ENCODE results near the gene ZNF165. TPM values are rescaled to one million over a fixed set of nuclear protein-coding genes. Genes with fewer than 3 reads are reported as not detected.

ZNF165 gene
- total and polyA plus RNA-seq, 2 of the 13 experiments (the other 11 are each of a cell fraction or from before 2014, with no cell fraction given) = 0.58 to 8.6 TPM

DNA sequence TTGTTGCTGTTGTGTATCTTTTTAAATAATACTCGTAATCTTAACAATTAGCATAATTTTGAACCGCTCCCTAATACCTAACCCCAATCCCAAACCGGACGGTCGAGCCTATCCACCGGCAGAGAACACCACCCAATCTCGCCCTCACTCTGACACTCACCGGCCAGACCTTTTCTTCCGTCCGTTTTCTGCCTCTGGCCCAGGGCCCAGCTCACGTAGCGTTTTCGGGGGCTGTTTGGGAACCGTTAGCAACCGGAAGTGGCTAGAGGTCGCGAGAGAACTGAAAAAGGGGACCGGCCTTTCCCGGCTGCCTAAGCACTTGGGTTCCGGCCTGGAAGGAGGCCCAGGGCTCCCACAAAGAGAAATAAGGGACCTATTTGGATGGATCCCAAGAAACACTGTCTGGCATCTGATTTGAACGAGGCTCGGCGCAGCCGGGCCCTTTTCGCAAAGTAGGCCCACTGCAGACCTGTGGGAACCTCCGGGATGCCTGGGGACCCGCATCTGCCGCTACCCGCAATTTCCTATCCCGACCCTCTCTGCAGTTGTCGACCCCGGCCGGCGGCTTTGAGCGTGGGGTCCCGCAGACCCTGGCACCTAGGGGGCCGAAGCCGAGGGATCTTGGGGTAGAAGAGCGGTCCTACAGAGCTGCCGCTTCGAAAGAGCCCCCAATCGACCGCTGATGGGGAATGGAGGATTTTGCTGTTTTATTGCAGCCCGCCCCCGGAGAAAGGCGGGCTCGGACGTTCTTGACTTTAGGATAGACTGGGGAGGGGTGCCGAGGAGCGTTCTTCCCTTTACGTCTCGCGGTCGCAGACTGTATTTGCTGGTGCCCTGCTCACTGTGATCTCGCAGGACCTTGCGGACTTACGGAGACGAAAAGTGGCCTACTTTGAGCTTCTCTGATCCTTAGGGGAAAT, 56.5 kb downstream of the ZNF165 start (continued):
- no peak for TF ChIP-seq ZNF234 (CRISPR knock-in tag; conservative IDR thresholded peaks at IDR 0.05)
- peak; percentile 87 for TF ChIP-seq GMEB1 (CRISPR knock-in tag; IDR thresholded peaks at IDR 0.05; ENCODE audit: borderline replicate concordance)
- TF ChIP-seq ZNF225 (CRISPR knock-in tag; IDR thresholded peaks at IDR 0.05) = peak; percentile 72
- peak; percentile 99 for TF ChIP-seq POGZ (CRISPR knock-in tag; IDR thresholded peaks at IDR 0.05)
- peak; percentile 25; the same call in 1 of the 2 replicates for TF ChIP-seq ZNF281 (CRISPR knock-in tag; IDR thresholded peaks at IDR 0.05; ENCODE audit: borderline replicate concordance)
- no peak for TF ChIP-seq IRF1 (CRISPR knock-in tag; IDR thresholded peaks at IDR 0.05; ENCODE audit: low read depth)
- TF ChIP-seq ZNF746 (CRISPR knock-in tag; IDR thresholded peaks at IDR 0.05) = no peak
- 0 out of 2 replicates have a peak, but pooled peaks have one; percentile 78 for TF ChIP-seq ZNF83 (CRISPR knock-in tag; IDR thresholded peaks at IDR 0.05; ENCODE audit: borderline replicate concordance)
- peak; percentile 90; the same call in 1 of the 2 replicates for TF ChIP-seq NFKB2 (CRISPR knock-in tag; IDR thresholded peaks at IDR 0.05; ENCODE audit: borderline replicate concordance)
- no peak for TF ChIP-seq MTF1 (CRISPR knock-in tag; IDR thresholded peaks at IDR 0.05)
- TF ChIP-seq, protein P1, sequence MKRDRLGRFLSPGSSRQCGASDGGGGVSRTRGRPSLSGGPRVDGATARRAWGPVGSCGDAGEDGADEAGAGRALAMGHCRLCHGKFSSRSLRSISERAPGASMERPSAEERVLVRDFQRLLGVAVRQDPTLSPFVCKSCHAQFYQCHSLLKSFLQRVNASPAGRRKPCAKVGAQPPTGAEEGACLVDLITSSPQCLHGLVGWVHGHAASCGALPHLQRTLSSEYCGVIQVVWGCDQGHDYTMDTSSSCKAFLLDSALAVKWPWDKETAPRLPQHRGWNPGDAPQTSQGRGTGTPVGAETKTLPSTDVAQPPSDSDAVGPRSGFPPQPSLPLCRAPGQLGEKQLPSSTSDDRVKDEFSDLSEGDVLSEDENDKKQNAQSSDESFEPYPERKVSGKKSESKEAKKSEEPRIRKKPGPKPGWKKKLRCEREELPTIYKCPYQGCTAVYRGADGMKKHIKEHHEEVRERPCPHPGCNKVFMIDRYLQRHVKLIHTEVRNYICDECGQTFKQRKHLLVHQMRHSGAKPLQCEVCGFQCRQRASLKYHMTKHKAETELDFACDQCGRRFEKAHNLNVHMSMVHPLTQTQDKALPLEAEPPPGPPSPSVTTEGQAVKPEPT (CRISPR knock-in tag; IDR thresholded peaks at IDR 0.05; ENCODE audit: low read depth) = no peak
- TF ChIP-seq SALL1 (CRISPR knock-in tag; IDR thresholded peaks at IDR 0.05) = peak; percentile 89
- TF ChIP-seq MXD4 (CRISPR knock-in tag; IDR thresholded peaks at IDR 0.05) = peak; percentile 82
- no peak for TF ChIP-seq ZNF460 (CRISPR knock-in tag; IDR thresholded peaks at IDR 0.05; ENCODE audit: borderline replicate concordance)
- TF ChIP-seq FUBP1 (CRISPR knock-in tag; IDR thresholded peaks at IDR 0.05; ENCODE audit: borderline replicate concordance) = no peak; the same call in 1 of the 2 replicates
- no peak for TF ChIP-seq KDM6A (CRISPR knock-in tag; IDR thresholded peaks at IDR 0.05; ENCODE audit: low read depth)
- peak; percentile 64; the same call in 1 of the 2 replicates for TF ChIP-seq ERF (CRISPR knock-in tag; IDR thresholded peaks at IDR 0.05)
- TF ChIP-seq, protein P2, sequence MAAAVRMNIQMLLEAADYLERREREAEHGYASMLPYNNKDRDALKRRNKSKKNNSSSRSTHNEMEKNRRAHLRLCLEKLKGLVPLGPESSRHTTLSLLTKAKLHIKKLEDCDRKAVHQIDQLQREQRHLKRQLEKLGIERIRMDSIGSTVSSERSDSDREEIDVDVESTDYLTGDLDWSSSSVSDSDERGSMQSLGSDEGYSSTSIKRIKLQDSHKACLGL (CRISPR knock-in tag; IDR thresholded peaks at IDR 0.05) = peak; percentile 80

Data from HepG2 (cell line).